HG03060 (cell line): ENCODE results near the gene STN1.

ENCODE experiments used
- ATAC-seq: cut with Tn5 transposase; IDR thresholded peaks from one replicate; pipeline ENCODE4 v1.9.1; 2021; ENCODE audit warnings: low read depth, moderate number of reproducible peaks; ENCODE audit not compliant: unreplicated experiment

Gene STN1, protein sequence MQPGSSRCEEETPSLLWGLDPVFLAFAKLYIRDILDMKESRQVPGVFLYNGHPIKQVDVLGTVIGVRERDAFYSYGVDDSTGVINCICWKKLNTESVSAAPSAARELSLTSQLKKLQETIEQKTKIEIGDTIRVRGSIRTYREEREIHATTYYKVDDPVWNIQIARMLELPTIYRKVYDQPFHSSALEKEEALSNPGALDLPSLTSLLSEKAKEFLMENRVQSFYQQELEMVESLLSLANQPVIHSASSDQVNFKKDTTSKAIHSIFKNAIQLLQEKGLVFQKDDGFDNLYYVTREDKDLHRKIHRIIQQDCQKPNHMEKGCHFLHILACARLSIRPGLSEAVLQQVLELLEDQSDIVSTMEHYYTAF

GRCh38 chr10:103918053-103918846 lies at the start of gene STN1:
STN1 (minus strand) TSS chr10:103918184; CDS start chr10:103917594, 590 bp downstream.
- ATAC-seq, result peak; percentile 72

DNA sequence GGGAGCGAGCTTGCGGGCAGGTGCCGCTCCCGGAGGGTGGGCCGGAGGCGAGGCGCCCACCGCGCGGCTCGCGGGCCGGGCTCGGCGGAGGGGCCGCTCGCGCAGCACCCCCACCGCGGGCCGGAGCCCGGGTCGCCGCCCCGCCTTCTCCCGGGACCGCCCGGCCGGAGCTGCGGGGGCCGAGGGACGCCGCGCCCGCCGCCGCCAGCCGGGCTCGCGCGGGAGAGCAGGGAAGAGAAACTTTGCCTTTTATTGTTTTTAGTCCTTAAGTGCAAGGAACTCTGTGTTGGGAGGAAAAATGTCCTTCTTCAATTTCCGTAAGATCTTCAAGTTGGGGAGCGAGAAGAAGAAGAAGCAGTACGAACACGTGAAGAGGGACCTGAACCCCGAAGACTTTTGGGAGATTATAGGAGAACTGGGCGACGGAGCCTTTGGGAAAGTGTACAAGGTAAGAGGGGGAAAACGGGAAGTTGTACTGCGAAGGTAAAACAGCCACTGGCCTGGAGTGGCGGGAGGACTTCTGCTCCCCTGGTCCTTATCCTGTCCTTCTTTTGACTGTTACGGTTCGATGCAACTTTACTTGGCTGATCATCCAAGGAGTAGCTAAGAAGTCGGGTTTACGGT lies 49.6 kb upstream of the STN1 start:
- ATAC-seq, result peak; percentile 20

- peak; percentile 44 for ATAC-seq
These were observed 48.9 kb upstream of the STN1 start, which contains the start of gene SLK for GRCh38 chr10:103966671-103967447. SLK (plus strand) TSS chr10:103967140; CDS start chr10:103967746, 606 bp downstream.

- ATAC-seq, result no peak
These were observed 42.1 kb upstream of the STN1 start for GRCh38 chr10:103960103-103960502.

DNA sequence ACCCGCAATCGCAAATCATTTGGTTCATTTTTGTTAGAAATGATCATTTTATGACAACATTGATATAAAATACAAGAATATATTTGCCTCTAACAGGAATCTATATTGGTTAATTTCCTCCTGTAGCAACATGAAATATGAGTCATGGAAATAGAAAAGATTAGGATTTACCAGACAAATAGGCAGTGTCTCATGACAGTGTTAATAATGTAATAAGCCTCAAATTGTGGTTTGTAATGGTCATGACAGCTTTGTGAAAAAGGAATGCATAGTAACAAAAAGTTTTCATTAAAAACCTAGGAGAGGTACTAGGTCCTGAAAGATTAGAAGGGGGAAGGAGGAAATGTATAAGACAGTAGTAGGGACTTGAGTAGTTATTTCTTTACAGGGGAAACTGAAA lies 41.0 kb upstream of the STN1 start:
- ATAC-seq, result no peak

- ATAC-seq, result no peak
These were observed 36.6 kb upstream of the STN1 start for GRCh38 chr10:103954543-103954942.

- no peak for ATAC-seq
These were observed 34.0 kb upstream of the STN1 start for GRCh38 chr10:103951942-103952341.

DNA sequence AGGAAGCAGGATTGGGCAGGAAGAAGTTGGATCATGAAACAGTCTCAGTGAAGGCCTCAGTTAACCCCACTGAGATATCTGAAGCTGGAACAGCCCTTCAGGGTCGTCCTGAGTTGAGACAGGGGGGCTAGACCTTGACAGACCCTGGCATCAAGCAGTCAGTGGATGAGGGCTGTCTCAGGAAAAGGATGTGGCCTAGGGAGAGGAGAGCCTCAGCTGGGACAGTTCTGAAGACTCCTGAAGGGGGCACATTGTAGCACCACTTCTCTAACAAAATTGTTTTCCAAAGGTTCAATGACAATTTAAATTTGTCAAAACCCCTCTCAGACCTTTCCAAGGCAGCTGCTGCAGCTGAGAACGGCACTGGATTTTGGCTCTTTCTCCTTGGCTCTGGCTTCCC lies 33.2 kb upstream of the STN1 start:
- ATAC-seq, result no peak

GRCh38 chr10:103949728-103950127 lies 31.7 kb upstream of the STN1 start:
- ATAC-seq, result no peak

GRCh38 chr10:103947799-103948516 lies 30.0 kb upstream of the STN1 start:
- no peak for ATAC-seq

DNA sequence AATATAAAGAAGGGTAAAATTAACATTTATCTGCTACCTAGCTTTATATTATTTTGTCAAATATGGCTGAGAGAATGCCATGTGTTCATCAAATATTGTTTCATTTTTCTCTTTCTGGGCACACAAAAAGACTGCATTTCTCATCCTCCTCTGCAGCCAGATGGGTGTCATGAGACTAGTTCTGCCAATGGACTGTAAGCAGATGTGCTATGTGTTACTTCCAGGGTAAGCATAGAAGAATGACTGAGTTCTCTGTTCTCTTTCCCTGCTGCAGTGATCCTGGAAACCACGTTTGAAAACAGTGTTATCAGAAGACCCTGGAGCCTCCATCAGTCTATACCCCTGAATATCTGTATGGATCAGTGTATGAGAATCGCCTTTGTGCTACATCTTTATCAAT lies 24.9 kb upstream of the STN1 start:
- ATAC-seq, result no peak

DNA sequence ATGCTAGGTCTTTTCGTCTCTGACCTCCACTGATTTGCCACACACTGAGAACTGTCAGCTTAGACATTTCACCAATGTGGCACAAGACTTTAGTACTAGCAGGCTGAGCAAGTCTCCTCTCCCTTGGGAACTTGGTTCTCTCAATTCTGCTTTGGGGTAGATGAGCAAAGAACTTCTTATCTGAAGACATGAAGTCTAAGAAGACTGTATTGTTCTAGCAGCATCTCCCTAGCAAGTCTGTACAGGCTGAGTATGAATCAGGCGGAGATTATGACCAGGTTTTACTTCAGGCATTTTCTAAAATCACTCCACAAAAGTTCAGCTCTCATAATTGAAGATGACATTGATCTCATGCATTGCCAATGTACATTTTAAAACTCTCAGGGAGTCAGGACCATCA lies 23.8 kb upstream of the STN1 start:
- ATAC-seq, result no peak

DNA sequence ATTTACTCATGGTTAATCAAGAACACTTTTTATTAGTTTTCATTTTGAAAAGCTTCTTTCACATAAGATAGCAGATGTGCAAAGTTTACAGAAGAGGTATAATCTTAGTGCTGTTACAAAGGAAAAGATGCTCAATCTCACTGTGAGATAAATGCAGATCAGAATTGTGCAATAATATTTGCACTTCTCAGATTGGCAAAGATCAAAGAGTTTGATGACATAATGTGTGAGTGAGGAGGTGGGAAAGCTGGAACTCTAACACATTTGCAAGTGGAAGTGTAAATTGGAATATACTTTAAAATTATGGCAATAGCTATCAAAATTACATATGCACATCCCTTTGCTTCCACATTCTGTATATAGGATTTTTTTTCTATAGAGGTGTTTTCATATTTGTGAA lies 21.5 kb upstream of the STN1 start:
- no peak for ATAC-seq

DNA sequence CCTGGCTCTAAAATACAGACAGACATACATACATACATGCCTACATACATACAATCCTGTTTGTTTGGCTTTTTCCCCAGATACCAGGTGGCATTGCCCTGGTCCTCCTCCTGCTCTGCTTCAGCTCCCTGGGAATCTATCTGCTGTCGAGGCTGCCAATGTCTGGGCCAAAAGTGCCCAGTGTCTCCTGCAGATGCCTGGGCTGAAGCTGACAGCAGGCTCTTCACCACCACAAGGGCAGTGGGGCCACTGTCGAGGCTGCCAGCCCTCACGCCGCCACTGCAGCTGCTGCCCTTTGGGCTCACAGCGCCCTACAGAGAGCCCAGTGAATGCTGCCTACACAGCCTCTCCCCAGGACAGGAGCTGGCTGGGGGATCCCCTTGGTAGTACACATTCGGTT lies 18.0 kb upstream of the STN1 start:
- ATAC-seq, result no peak

GRCh38 chr10:103934308-103934707 lies 16.3 kb upstream of the STN1 start:
- ATAC-seq, result no peak

- no peak for ATAC-seq
These were observed 15.7 kb upstream of the STN1 start for GRCh38 chr10:103933557-103934121.

- ATAC-seq, result no peak
These were observed 15.0 kb upstream of the STN1 start for GRCh38 chr10:103932971-103933370.

DNA sequence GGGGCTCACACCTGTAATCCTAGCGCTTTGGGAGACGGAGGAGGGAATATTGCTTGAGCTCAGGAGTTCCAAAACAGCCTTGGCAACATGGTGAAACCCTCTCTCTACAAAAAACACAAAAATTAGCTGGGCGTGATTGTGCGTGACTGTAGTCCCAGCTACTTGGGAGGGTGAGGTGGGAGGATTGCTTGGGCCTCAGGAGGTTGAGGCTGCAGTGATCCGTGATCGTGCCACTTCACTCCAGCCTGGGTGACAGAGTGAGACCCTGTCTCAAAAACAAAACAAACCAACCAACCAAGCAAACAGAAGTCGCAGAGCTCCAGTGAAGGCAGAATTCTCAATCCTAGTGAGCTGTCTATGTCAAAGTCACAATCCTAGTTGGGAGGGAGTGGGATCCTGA lies 14.3 kb upstream of the STN1 start:
- ATAC-seq, result no peak

GRCh38 chr10:103931603-103932002 lies 13.6 kb upstream of the STN1 start:
- no peak for ATAC-seq

- no peak for ATAC-seq
These were observed 12.9 kb upstream of the STN1 start for GRCh38 chr10:103930881-103931280.
